T follicular helper cell (primary cell): ENCODE results near the gene AQP7.
A peak's percentile ranks its signal among the peaks of the same experiment; 100 is the strongest.
"Not testable (repeated sequence)": the region's sequence is repeated elsewhere in the genome, so short reads cannot be mapped to it uniquely, and the experiment has no call there.

Source experiments
- DNase-seq: peaks from one replicate; pipeline ENCODE4 v3.0.0-alpha.2; 2020; ENCODE audit warnings: low read depth

Gene AQP7

DNA sequence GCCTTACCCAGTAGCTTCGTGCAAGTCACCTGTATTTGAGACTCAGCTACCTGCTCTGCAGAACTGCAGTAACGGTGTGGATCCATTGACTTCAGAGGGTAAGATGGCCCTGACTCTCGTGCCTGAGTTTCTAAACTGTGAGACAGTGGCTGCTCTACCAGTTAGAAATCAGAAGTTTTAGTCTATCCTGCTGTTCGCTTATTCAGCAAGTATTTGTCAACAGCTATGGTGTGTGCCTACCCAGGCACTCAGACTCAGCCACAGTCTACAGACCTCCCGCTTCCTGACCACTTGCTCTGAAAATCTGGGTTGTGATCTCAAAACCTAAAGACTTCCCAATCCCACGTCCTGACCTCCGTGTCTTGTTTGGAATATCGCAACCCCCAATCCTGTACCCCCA, 31.5 kb upstream of the AQP7 start:
- DNase-seq = no peak

DNA sequence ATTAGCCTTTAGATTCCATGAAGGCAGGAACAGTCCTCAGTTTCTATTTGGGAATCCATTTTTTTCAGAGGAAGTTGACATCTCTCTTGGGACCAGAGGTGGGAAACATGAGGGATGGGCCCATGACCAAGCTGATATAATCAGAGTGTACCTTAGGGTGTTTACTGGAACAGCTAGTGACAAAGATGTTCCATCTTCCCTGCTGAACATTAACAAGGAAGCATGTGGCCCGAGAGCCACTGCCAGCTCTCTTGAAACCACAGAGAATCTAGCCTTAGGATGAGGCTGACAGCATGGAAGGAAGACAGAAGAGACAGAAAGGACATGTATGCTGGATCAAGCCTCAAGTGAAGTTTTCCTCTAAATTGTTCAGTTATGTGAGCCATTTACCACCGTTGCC, 29.1 kb upstream of the AQP7 start:
- no peak for DNase-seq

DNA sequence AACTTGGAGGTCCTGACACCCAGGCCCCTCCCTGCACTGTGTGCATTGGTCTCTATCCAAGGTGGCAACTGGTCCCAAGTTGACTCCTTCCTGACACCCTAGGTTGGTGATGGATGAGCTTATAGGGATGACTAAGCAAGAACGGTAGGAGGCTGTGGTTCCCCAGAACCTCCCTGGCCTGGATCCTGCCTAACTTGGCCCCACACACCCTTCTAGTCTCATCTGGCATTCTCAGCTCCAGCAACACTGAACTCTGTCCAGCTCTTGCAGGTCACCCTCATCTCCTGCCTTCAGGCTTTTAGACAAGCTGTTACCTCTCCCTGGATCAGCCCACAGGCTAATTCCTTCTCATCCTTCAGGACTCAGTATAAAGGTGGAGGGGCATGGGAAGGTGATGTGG, 28.6 kb upstream of the AQP7 start:
- DNase-seq = no peak

DNA sequence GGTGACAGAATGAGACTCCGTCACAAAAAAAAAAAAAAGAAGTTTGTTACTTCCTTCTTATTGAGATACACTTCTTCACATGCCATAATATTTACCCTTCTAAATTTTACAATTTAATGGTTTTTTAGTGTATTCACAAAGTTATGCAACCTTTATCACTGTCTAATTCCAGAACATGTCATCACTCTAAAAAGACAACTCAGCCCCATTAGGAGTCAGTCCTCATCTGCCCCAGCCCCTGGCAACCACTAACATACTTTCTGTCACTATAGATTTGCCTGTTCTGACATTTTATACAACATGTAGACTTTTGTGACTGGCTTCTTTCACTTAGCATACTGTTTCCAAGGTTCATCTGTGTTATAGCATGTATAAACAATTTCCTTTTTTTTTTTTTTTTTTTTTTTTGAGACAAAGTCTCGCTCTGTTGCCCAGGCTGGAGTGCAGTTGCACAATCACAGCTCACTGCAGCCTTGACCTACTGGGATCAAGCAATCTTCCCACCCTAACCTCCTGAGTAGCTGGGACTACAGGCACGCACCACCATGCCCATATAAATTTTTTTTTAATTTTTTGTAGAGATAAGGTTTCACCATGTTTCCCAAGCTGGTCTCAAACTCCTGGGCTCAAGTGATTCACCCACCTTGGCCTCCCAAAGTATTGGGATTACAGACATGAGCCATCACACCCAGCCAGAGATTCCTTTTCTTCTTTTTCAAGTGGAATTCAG, 27.1 kb upstream of the AQP7 start:
- no peak for DNase-seq

DNA sequence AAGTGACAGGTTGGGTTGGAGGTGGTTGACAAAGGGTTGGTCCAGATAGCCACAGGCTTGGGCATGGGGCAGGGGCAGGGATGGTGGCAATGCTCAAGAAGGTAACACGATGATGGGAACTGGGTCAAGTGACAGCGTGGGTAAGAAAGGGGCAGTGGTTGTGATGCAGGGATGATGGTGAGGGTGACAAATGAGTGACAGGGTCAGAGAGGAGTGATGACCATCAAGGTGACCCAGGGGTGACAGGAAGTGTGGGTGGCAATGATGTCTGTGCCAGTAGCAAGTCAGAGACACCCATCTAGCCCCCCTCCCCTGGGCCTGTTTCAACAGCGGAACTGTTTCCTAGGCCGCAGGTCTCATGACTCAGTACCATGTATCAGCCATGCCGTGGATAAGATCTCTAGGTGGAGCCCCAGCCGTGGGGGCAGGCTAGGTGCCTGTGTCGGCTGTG, 24.5 kb upstream of the AQP7 start:
- DNase-seq = no peak

DNA sequence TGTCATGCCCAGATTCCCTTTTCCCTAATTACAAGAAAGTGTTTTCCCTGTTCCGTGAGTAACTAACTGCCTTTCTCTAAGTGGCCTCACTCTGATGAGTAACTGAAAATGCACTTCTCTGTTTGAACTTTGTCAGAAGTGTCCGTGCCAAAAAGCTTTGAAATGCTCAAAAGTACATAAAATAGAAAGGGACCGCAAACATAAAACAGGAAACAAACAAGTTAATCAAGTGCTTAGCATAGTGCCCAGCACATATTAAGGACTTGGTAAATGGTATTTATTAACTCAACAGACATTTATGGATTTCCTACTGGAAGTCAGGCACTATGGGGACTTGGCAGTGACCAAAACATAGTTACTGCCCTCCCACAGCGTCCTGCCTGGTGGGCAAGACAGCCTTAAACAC, 22.8 kb upstream of the AQP7 start:
- no peak for DNase-seq

DNA sequence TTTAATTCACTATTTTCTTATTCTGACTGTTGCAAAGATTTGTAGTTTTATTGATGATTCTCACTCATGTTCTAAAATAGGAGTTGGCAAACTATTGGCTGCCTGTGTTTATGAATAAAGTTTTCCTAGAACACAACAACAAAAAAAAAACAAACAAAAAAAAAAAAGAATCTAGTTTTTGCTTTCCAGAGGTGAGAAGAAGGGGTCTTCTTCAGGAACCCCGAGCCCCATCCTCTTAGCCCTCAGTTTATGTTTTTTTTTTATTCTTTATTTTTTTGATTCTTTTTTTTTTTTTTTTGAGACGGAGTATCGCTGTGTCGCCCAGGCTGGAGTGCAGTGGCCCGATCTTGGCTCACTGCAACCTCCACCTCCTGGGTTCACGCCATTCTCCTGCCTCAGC, 22.1 kb upstream of the AQP7 start:
- not testable (repeated sequence) for DNase-seq

DNA sequence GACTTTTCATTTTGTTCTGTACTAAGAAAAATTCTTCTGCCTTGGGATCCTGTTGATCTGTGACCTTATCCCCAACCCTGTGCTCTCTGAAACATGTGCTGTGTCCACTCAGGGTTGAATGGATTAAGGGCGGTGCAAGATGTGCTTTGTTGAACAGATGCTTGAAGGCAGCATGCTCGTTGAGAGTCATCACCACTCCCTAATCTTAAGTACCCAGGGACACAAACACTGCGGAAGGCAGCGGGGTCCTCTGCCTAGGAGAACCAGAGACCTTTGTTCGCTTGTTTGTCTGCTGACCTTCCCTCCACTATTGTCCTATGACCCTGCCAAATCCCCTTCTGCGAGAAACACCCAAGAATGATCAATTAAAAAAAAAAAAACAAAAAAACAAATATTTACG, 21.7 kb upstream of the AQP7 start:
- not testable (repeated sequence) for DNase-seq

DNA sequence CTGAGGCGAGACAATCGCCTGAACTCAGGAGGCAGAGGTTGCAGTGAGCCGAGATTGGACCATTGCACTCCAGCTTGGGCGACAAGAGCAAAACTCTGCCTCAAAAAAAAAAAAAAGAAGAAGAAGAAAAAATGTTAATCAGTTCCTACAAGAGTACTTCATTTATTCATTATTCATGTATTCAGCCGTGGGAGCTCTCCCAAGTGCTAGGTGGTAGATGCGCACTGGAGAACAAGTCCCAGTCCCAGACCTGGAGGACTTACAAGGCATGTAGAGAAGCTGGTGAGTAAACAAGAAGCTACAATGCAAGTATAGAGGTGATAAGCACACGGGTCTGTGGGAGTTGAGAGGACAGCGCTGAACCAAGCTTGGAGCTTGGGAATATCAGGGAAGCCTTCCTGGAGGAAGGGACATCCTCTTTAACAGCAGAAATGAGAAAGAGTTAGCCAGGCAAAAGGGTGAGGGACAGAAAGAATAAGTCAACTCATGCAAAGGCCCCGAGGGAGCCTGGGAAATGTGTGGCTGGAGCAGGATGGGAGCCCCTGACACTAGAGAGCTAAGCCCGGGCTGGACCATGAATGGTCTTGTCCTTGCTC, 17.4 kb upstream of the AQP7 start:
- no peak for DNase-seq

DNA sequence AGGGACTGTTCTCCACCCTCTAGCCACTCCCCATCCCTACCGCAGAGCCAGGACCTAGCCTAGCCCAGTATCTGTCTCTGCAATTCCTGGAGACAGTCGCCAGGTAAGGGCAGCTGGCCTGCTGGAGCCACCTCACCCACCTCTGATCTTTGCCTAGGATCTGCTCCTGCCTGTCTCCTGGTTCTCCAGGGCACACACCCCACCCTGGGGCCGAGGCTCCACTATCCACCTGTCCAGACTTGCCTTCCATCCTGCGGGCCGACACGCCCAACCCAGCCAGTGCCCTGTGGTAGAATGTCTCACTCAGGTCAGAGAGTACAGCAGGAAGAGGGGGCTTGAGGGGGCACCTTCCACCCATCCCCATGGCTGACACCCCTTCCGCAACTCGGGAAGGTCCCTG, 15.7 kb upstream of the AQP7 start:
- DNase-seq = no peak

DNA sequence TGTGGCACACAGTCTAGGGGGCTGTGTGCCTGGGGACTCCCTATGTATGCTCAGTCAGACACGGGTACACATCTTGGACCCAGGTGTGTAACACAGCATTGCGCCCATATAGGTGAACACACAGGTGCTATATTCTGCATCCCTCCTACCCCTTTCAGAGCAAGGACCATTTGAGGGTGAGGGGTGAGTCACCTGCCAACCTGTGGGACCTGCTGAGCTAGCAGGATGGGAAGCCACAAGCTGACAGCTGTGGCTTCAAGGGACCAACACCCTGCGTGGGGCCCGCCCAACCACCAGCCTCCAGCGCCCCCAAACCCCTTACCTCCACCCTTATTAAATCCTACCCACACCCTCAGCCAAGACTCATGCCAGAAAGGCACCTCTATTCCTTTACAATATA, 14.6 kb upstream of the AQP7 start:
- no peak for DNase-seq

DNA sequence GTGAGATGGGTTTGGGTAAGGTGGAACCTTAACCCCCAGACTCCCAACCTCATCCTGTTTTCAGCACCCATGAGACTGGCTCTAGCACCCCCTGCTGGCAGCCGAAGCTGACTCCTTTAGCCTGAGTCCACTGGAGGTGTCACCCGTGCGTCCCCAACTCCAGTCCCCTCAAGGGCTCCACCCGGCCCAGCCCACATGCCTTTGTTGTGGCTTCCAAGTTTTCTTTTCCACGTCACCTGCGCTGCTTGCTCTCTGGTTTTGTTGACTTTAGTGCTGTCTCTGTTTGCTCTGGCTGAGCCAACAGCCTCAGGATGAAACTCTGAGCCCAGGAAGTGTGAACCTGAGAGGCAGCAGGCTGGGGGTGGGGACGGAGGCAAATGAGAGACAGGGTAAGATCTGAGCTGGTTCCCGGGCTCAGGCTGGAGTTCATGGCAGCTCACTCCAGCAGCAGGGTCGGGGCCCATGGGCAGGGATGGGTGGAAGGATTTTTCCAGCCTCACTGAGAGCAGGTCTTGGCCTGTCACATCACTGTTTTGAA, 13.2 kb upstream of the AQP7 start:
- DNase-seq = peak; percentile 91

DNA sequence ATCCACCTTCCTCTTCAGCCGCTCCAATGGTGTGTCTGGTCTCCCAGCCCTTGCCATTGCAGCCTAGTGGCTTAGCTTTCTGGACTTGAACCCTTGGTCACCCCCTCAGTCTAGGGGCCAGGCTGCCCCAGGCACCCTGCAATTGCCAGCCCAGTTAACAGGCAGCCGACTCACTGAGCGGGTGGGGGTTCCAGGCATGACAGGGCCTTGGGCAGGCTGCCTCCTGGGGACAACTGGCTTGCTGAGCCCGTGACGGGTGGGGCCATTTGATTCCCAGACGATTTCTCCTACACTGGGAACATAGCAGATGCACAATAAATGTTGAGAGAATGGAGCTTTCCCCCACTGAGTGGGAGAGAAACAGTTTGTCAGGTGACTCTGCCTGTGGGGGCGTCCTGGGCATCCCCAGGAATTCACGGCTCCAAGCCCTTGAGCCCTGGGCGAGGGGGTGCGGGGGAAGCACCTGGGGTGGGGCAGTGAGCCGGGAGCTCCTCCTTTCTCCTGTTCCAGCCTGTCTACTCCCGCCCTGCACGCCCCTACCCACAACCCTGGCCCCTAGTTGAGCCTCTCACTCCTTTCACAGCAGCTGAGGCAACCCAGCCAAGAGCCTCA, 12.6 kb upstream of the AQP7 start:
- no peak for DNase-seq

DNA sequence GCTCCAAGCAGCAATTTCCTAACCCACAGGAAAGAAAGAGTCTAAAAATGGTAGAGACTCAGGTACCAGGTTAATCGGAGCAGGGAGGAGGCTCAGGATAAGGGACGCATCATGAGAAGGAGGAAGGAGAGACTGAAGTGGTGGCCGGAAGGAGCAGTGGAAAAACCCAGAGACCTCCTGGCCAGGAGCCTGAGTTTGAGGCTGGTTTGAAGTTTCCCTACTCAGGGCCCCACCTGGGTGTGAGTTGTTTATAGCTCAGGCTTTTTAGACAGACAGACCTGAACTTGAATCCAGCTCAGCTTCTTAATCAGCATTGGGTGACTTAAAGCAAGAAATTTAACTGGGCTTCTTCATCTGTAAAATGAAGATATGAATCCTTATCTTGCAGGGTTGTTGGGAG, 11.9 kb upstream of the AQP7 start:
- DNase-seq = no peak

DNA sequence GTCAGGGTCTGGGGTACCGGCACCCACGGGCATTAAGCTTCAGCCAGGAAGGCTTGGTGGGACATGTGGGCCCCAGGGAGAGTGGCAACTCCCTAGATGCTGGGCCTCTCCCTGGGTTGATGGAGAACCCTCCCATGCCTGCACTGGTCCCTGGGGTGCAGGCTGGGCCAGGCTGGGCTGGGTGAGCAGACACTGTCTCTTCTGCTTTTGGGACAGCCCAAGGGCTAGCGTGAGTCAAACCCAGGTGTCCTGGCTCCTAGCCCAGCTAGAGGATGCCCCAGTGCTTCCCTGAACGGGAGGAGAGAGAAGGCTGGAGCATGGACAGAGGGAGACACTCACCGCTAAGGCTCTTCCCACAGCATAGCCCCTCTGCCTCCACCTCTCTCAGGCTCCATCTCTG, 5.7 kb upstream of the AQP7 start:
- DNase-seq = no peak

DNA sequence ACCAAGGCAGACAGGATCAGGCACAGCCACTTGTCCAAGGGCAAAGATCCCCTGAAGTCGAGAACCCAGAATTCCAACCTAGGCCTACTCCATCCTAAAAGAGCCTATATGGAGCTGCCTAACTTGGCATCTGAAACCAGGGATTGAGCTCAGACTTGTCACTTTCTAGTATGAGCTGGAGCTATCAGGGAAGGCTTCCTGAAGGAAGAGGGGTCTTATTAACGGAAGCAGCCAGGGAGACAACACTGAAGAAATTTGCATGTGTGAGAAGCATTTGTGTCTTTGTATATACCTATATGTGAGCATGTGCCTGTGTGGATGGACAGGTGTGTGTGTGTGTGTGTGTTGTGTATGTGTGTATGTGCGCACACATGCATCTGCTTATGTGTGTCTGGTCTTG, 4.7 kb upstream of the AQP7 start:
- no peak for DNase-seq

DNA sequence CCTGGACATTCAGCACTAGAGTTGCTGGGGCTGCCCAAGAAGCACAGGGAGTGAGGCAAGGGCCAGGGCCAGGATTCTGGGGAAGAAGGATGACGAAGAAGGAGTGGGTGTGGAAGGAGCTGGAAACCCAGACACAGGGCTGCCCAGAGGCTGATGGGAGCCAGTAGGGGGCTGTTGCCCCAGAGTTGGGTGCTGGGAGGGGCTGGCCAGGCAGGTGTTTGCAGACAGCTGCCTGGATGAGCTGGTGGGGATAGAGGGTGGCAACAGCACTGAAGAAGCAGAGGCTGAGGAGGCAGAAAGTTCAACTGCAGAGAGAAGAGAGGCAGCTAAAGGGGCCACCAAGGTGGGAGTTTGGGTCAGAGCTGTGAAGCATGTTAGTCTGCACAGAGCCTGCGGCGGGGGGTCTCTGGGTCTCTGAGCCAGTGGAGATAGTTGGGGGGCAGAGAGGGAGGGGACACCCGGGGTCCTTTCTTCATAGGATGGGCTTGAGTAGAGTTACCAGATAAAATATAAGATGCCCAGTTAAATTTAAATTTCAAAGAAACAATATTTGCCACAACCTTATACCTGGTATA, 2.5 kb upstream of the AQP7 start:
- DNase-seq = no peak

DNA sequence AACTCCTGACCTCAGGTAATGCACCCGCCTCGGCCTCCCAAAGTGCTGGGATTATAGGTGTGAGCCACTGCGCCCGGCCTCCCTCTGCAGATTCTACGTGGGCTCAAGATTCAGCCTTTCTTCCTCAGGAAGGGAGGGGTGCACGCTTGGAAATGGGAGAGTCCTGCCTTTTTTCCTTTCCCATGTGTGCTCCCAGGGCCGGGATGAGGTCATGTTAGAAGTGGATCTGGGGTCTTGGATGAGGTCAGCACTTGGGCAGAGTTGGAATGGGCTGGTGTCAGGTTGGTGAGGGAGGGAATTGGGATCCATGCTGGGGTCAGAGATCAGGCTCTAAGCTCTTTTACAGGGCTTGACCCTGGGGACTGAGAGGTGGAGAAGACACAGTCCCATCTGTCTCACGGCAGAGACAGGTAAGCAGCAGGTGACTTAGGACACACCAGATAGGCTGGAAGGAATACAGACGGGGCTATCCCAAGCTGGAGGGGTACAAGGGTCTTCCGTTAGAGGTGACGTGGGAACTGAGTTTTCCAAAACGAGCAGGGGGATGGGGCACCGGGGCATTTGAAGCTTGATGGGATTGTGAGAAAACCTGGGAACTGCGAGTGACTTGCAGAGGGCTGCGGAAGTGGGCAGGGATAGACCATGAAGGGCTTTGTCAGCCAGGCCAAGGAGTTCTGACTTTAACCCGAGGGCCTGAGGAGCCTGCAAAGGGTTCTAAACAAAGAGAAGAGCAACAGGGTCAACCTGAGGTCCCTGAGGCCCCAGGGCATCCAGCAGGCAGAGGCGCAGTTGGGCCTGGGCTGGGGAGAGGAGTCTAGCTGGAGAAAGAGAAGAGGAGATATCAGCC, 1.8 kb upstream of the AQP7 start:
- DNase-seq = no peak

DNA sequence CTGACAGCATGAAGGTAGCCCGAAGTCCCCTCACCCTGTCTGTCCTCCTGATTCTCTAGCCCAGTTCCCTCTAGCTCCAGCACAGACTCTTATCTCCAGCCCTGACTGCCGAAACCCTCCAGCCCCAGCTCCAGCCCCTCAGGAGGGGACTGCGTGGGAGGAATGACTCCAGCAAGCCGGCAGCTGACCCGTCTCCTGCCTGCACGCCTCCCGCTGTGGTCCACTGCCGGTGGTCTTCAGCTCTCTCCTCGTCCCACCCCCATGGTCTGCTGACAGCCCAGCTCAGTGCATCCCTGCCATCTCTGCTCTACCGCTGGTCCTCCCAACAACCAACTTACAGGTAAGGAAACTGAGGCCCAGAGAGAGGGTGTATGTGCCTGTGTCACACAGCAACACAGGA, 559 bp downstream of the AQP7 start:
- DNase-seq = not testable (repeated sequence)

DNA sequence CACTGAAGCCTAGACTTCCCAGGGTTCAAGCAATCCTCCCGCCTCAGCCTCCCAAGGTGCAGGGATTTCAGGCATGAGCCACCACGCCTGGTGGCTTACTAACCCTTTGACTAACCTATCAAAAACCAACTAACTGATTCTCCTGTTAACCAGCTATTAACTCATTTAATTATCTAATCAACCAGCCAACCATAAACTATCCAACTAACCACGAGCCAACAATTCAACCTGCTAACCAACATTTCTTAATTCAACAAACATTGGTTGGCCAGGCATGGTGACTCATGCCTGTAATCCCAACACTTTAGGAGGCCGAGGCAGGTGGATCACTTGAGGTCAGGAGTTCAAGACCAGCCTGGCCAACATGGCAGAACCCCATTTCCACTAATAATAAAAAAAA, 3.3 kb downstream of the AQP7 start:
- DNase-seq = not testable (repeated sequence)

DNA sequence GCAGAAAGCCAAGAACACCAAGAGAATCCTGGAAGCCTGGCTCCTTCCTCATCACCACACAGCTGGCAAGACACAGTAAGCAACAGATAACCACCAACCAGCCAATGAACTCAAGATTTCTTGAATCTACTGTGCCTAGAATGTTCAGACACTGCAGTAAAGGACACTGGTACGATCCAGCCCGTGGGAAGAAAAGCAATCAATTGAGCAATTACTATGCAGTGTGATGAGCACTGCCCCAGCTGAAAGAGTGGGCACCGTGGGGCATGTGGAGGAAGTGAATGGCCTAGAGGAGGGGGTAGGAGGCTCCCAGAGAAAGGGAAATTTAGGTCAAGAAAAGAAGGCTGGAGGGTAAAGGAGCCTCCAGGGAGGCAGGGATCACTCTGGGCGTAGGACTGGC, 4.6 kb downstream of the AQP7 start:
- not testable (repeated sequence) for DNase-seq
